ENCODE measurements around the gene GAS7.

Gene GAS7

GRCh38 chr17:10135539-10136257 is 62.7 kb downstream of the GAS7 start:
- peak in 1 of 2 experiments; percentile 51 for DNase-seq (ENCODE audit: low read depth in 1 of 2, low spot score in 1 of 2)
- TF ChIP-seq GABPA (IDR thresholded peaks at IDR 0.05; ENCODE audit: low read depth) (no peak), CTCF (IDR thresholded peaks at IDR 0.05; ENCODE audit: insufficient read depth, low read length) (no peak), SPI1 (IDR thresholded peaks at IDR 0.05; ENCODE audit: borderline replicate concordance, low read depth) (0 out of 2 replicates have a peak, but pooled peaks have one; percentile 12)
- Histone ChIP-seq H3K27me3 (ENCODE audit: insufficient read depth, poor library complexity, severe bottlenecking) (no peaks in the 10 kb centered on the region), H3K4me3 (replicated peaks; ENCODE audit: insufficient read depth, low read length) (no peak overlapping the region), H3K27ac (replicated peaks) (no peak overlapping the region)

GRCh38 chr17:10130677-10131076 is 67.7 kb downstream of the GAS7 start:
- no peak overlapping the region for H3K27ac ChIP-seq (replicated peaks)
- no peak for TF ChIP-seq SPI1 (IDR thresholded peaks at IDR 0.05; ENCODE audit: borderline replicate concordance, low read depth)

GRCh38 chr17:10130263-10130662 is 68.1 kb downstream of the GAS7 start:
- Histone ChIP-seq H3K27me3 (ENCODE audit: insufficient read depth, poor library complexity, severe bottlenecking) (no peaks in the 10 kb centered on the region), H3K4me3 (replicated peaks; ENCODE audit: insufficient read depth, low read length) (no peak overlapping the region), H3K27ac (replicated peaks) (no peak overlapping the region)
- TF ChIP-seq REST (IDR thresholded peaks at IDR 0.05; ENCODE audit: insufficient replicate concordance, low read depth): no peak
- TF ChIP-seq SPI1 (IDR thresholded peaks at IDR 0.05; ENCODE audit: borderline replicate concordance, low read depth): no peak
- TF ChIP-seq CTCF (IDR thresholded peaks at IDR 0.05; ENCODE audit: insufficient read depth, low read length): no peak
- TF ChIP-seq GABPA (IDR thresholded peaks at IDR 0.05; ENCODE audit: low read depth): no peak
- TF ChIP-seq POLR2AphosphoS5 (IDR thresholded peaks at IDR 0.05; ENCODE audit: low read depth): no peak
- DNase-seq (ENCODE audit: low read depth in 1 of 2, low spot score in 1 of 2): no peak

More at GRCh38 chr17:10130677-10131076, 67.7 kb downstream of the GAS7 start:
- Histone ChIP-seq H3K4me3 (replicated peaks; ENCODE audit: insufficient read depth, low read length) (no peak overlapping the region), H3K27me3 (ENCODE audit: insufficient read depth, poor library complexity, severe bottlenecking) (no peaks in the 10 kb centered on the region)
- no peak for DNase-seq (ENCODE audit: low read depth in 1 of 2, low spot score in 1 of 2)

- Histone ChIP-seq H3K27ac (replicated peaks) (peak overlapping the region; percentile 83), H3K4me3 (replicated peaks; ENCODE audit: insufficient read depth, low read length) (no peak overlapping the region), H3K27me3 (ENCODE audit: insufficient read depth, poor library complexity, severe bottlenecking) (no peaks in the 10 kb centered on the region)
- TF ChIP-seq POLR2AphosphoS5 (IDR thresholded peaks at IDR 0.05; ENCODE audit: low read depth): peak; percentile 34; the same call in 1 of the 2 replicates
- no peak for TF ChIP-seq SPI1 (IDR thresholded peaks at IDR 0.05; ENCODE audit: borderline replicate concordance, low read depth)
- DNase-seq (ENCODE audit: low read depth in 1 of 2, low spot score in 1 of 2): peak; percentile 60 to 67
These were observed 70.5 kb downstream of the GAS7 start for GRCh38 chr17:10127819-10128425.

- peak overlapping the region; percentile 83 for H3K27ac ChIP-seq (replicated peaks)
- DNase-seq (ENCODE audit: low read depth in 1 of 2, low spot score in 1 of 2): peak; percentile 47 to 75
- TF ChIP-seq GABPA (IDR thresholded peaks at IDR 0.05; ENCODE audit: low read depth): no peak
- TF ChIP-seq REST (IDR thresholded peaks at IDR 0.05; ENCODE audit: insufficient replicate concordance, low read depth): no peak
- TF ChIP-seq POLR2AphosphoS5 (IDR thresholded peaks at IDR 0.05; ENCODE audit: low read depth): no peak; the same call in 1 of the 2 replicates
- TF ChIP-seq SPI1 (IDR thresholded peaks at IDR 0.05; ENCODE audit: borderline replicate concordance, low read depth): no peak
- TF ChIP-seq CTCF (IDR thresholded peaks at IDR 0.05; ENCODE audit: insufficient read depth, low read length): no peak
These were observed 71.5 kb downstream of the GAS7 start for GRCh38 chr17:10126616-10127501.

More at GRCh38 chr17:10126616-10127501, 71.5 kb downstream of the GAS7 start:
- Histone ChIP-seq H3K27me3 (ENCODE audit: insufficient read depth, poor library complexity, severe bottlenecking) (no peaks in the 10 kb centered on the region), H3K4me3 (replicated peaks; ENCODE audit: insufficient read depth, low read length) (no peak overlapping the region)
